ENCODE measurements around the gene SORCS3. TPM values are rescaled to one million over a fixed set of nuclear protein-coding genes. Genes with fewer than 3 reads are reported as not detected.

SORCS3 gene
- polyA plus RNA-seq, 1 donor (not counting 4 experiments of a cell fraction or from before 2014, with no cell fraction given), result not detected

GRCh38 chr10:104639590-104640338, 1.3 kb upstream of the SORCS3 start:
- Histone ChIP-seq H3K79me2 (ENCODE audit: control insufficient read depth, insufficient read depth, low read length) (no peaks in the 10 kb centered on the region), H2AFZ (ENCODE audit: control insufficient read depth, low read length) (no peak overlapping the region), H3K4me3 (ENCODE audit: control insufficient read depth in 2 of 3, extremely low read depth in 1 of 3, insufficient read depth in 2 of 3, low read depth in 1 of 3, low read length in 3 of 3) (no peak overlapping the region), H3K36me3 (ENCODE audit: control insufficient read depth in 2 of 2, extremely low read depth in 1 of 2, insufficient read depth in 2 of 2, low read length in 2 of 2) (no peaks in the 10 kb centered on the region), H3K9me1 (ENCODE audit: control insufficient read depth, extremely low read depth, insufficient read depth, low read length) (no peaks in the 10 kb centered on the region), H3K27ac (ENCODE audit: control insufficient read depth, insufficient read depth, low read length) (no peak overlapping the region), H3K4me1 (ENCODE audit: control insufficient read depth, extremely low read depth, insufficient read depth, low read length) (peaks cover 2% of the 10 kb centered on the region), H3K27me3 (ENCODE audit: control insufficient read depth, extremely low read depth, insufficient read depth, low read length) (peaks cover 78% of the 10 kb centered on the region), H4K20me1 (ENCODE audit: control insufficient read depth, extremely low read depth, insufficient read depth, low read length) (no peaks in the 10 kb centered on the region), H3K9me3 (ENCODE audit: control insufficient read depth, low read depth, low read length) (no peaks in the 10 kb centered on the region), H3K4me2 (ENCODE audit: control insufficient read depth, extremely low read depth, insufficient read depth, low read depth, low read length) (peak overlapping the region; percentile 27), H3K9ac (ENCODE audit: control insufficient read depth, extremely low read depth, insufficient read depth, low read length) (no peak overlapping the region)
- TF ChIP-seq EZH2 (IDR thresholded peaks at IDR 0.05; ENCODE audit: low read length) (peak; percentile 95), CTCF (optimal IDR thresholded peaks at IDR 0.05 in 1 of 3, IDR thresholded peaks at IDR 0.05 in 1 of 3, conservative IDR thresholded peaks at IDR 0.05 in 1 of 3; ENCODE audit: extremely low read depth in 1 of 3, insufficient read depth in 2 of 3, low read length in 3 of 3) (no peak)
- DNase-seq (ENCODE audit: low read depth, low spot score), result no peak
- dilution Hi-C loops (cut with MboI; ENCODE audit: extremely low pct_ligation_motif_present, low sequenced_read_pairs), result no loop called here
- FAIRE-seq, result no peak

GRCh38 chr10:104640339-104641186, 527 bp upstream of the SORCS3 start:
- H3K9ac ChIP-seq (ENCODE audit: control insufficient read depth, extremely low read depth, insufficient read depth, low read length), result no peak overlapping the region
- TF ChIP-seq CTCF (optimal IDR thresholded peaks at IDR 0.05 in 1 of 3, IDR thresholded peaks at IDR 0.05 in 1 of 3, conservative IDR thresholded peaks at IDR 0.05 in 1 of 3; ENCODE audit: extremely low read depth in 1 of 3, insufficient read depth in 2 of 3, low read length in 3 of 3), result no peak
- TF ChIP-seq EZH2 (IDR thresholded peaks at IDR 0.05; ENCODE audit: low read length), result no peak
- no peaks in the 10 kb centered on the region for H3K9me3 ChIP-seq (ENCODE audit: control insufficient read depth, low read depth, low read length)
- H4K20me1 ChIP-seq (ENCODE audit: control insufficient read depth, extremely low read depth, insufficient read depth, low read length), result no peaks in the 10 kb centered on the region
- no peak overlapping the region for H2AFZ ChIP-seq (ENCODE audit: control insufficient read depth, low read length)
- dilution Hi-C loops (cut with MboI; ENCODE audit: extremely low pct_ligation_motif_present, low sequenced_read_pairs), result no loop called here
- DNase-seq (ENCODE audit: low read depth, low spot score) (no peak), FAIRE-seq (no peak)
- H3K27me3 ChIP-seq (ENCODE audit: control insufficient read depth, extremely low read depth, insufficient read depth, low read length), result peaks cover 86% of the 10 kb centered on the region
- peaks cover 2% of the 10 kb centered on the region for H3K4me1 ChIP-seq (ENCODE audit: control insufficient read depth, extremely low read depth, insufficient read depth, low read length)
- H3K9me1 ChIP-seq (ENCODE audit: control insufficient read depth, extremely low read depth, insufficient read depth, low read length), result no peaks in the 10 kb centered on the region
- H3K4me2 ChIP-seq (ENCODE audit: control insufficient read depth, extremely low read depth, insufficient read depth, low read depth, low read length), result no peak overlapping the region
- no peaks in the 10 kb centered on the region for H3K36me3 ChIP-seq (ENCODE audit: control insufficient read depth in 2 of 2, extremely low read depth in 1 of 2, insufficient read depth in 2 of 2, low read length in 2 of 2)
- no peaks in the 10 kb centered on the region for H3K79me2 ChIP-seq (ENCODE audit: control insufficient read depth, insufficient read depth, low read length)
- no peak overlapping the region for H3K4me3 ChIP-seq (ENCODE audit: control insufficient read depth in 2 of 3, extremely low read depth in 1 of 3, insufficient read depth in 2 of 3, low read depth in 1 of 3, low read length in 3 of 3)
- H3K27ac ChIP-seq (ENCODE audit: control insufficient read depth, insufficient read depth, low read length), result no peak overlapping the region
